ENCODE results near the gene REN. TPM values are rescaled to one million over a fixed set of nuclear protein-coding genes. Genes with fewer than 3 reads are reported as not detected.

REN gene
- total RNA-seq, 2 experiments from 2014 or later = not detected

Other genes with a start within 250 kb of the REN start
- gene SOX13, start 93.2 kb downstream of the REN start, total RNA-seq = 1 to 10 TPM; 7.4 to 7.8 TPM
- gene ETNK2, start 14.3 kb downstream of the REN start, total RNA-seq = under 1 TPM; 0.08 to 0.18 TPM
- gene KISS1, start 30.2 kb upstream of the REN start, total RNA-seq = not detected
- not detected for gene GOLT1A, start 47.7 kb upstream of the REN start, total RNA-seq
- gene PLEKHA6, start 193.6 kb upstream of the REN start, total RNA-seq = not detected
- gene PPP1R15B, start 245.5 kb upstream of the REN start, total RNA-seq = 10 to 100 TPM; 76.0 to 76.1 TPM